Purkinje cell (primary cell): ENCODE measurements around the gene TAF11L12. TPM values are rescaled to one million over a fixed set of nuclear protein-coding genes. Genes with fewer than 3 reads are reported as not detected.

Experiments used
- polyA plus RNA-seq: library from polyadenylated mRNA; unstranded; fragments of >200 nt; fragmentation: Nextera tagmentation; gene quantifications from 2 replicates; pipeline ENCODE4 v1.2.1, GENCODE V29; 2014

Gene TAF11L12
- polyA plus RNA-seq: not detected in 2 replicates

GRCh38 chr5:17610092-17610491, at the start of gene TAF11L12:
TAF11L12 (plus strand) TSS chr5:17610392.

GRCh38 chr5:17585658-17586057, 24.5 kb upstream of the TAF11L12 start, which contains the start of gene TAF11L7:
TAF11L7 (minus strand) TSS chr5:17585758.

GRCh38 chr5:17590860-17591259, 19.3 kb upstream of the TAF11L12 start, which contains the start of gene TAF11L8:
TAF11L8 (minus strand) TSS chr5:17590960.

GRCh38 chr5:17594255-17594654, 15.9 kb upstream of the TAF11L12 start, which contains the start of gene TAF11L9:
TAF11L9 (minus strand) TSS chr5:17594394.

GRCh38 chr5:17597728-17598127, 12.5 kb upstream of the TAF11L12 start, which contains the start of gene TAF11L10:
TAF11L10 (minus strand) TSS chr5:17597828.

GRCh38 chr5:17603880-17604279, 6.3 kb upstream of the TAF11L12 start, which contains the start of gene TAF11L11:
TAF11L11 (plus strand) TSS chr5:17604183.

GRCh38 chr5:17631788-17632187, 21.6 kb downstream of the TAF11L12 start, which contains the start of gene TAF11L13:
TAF11L13 (plus strand) TSS chr5:17632088.

GRCh38 chr5:17634160-17634559, 24.0 kb downstream of the TAF11L12 start, which contains the start of gene TAF11L14:
TAF11L14 (plus strand) TSS chr5:17634460.

Other genes with a start within 250 kb of the TAF11L12 start
- gene TAF11L2, start 112.2 kb upstream of the TAF11L12 start, polyA plus RNA-seq: not detected in 2 replicates
- gene TAF11L3, start 92.0 kb upstream of the TAF11L12 start, polyA plus RNA-seq: not detected in 2 replicates
- gene TAF11L4, start 88.6 kb upstream of the TAF11L12 start, polyA plus RNA-seq: not detected in 2 replicates
- not detected in 2 replicates for gene TAF11L5, start 85.2 kb upstream of the TAF11L12 start, polyA plus RNA-seq
- not detected in 2 replicates for gene TAF11L6, start 81.7 kb upstream of the TAF11L12 start, polyA plus RNA-seq
- not detected in 2 replicates for gene TAF11L7, start 24.6 kb upstream of the TAF11L12 start, polyA plus RNA-seq
- not detected in 2 replicates for gene TAF11L8, start 19.4 kb upstream of the TAF11L12 start, polyA plus RNA-seq
- gene TAF11L9, start 16.0 kb upstream of the TAF11L12 start, polyA plus RNA-seq: not detected in 2 replicates
- not detected in 2 replicates for gene TAF11L10, start 12.6 kb upstream of the TAF11L12 start, polyA plus RNA-seq
- gene TAF11L11, start 6.2 kb upstream of the TAF11L12 start, polyA plus RNA-seq: not detected in 2 replicates
- gene TAF11L13, start 21.7 kb downstream of the TAF11L12 start, polyA plus RNA-seq: not detected in 2 replicates
- gene TAF11L14, start 24.1 kb downstream of the TAF11L12 start, polyA plus RNA-seq: not detected in 2 replicates